Measurements from ENCODE around the gene RNU1-3. TPM values are rescaled to one million over a fixed set of nuclear protein-coding genes. Genes with fewer than 3 reads are reported as not detected.
"Not testable (repeated sequence)": the region's sequence is repeated elsewhere in the genome, so short reads cannot be mapped to it uniquely, and the experiment has no call there.

RNU1-3 gene
- total and polyA plus RNA-seq, 9 of the 15 experiments (the other 6 are each of a cell fraction or from before 2014, with no cell fraction given) = under 0.01 to 32,823 (median 2,538) TPM; not detected in 4

DNA sequence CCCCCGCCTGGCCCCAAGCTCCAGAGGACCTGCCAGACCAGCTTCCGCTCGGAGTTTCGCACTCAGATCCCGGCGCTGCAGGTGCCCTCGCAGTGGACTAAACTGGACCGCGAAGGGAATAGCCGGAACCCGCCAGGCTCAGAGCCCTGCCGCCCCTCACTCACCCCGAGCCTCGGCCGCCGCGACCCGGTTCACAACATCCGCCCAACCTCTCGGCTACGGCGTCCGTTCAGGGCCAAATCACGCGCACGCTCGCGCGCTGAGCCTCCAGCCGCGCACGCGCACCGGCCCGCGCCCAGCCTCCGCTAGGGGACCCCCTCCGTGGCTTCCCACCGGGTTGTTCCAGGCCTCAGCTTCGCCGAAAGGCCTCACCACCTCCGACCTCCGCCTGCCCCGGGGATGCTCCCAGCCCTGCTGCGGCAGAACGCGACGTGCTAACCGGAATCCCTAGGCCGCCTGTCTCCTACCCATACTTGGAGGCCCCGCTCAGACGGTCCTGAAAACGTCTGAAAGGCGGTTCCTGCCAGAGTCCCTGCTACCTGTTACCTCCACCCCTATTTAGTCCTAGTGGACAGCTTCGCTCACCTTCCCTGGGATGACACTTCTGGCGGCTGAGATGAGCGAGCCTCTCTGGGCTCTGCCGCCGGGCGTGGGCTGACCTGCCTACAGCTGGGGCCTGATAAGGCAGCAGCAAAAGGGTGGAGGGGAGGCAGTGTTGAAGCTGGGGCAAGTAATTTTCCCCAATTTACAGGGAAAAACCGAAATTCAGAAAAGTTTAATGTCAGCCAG lies 22.1 kb downstream of the RNU1-3 start (continued):
- TF ChIP-seq, protein P1, sequence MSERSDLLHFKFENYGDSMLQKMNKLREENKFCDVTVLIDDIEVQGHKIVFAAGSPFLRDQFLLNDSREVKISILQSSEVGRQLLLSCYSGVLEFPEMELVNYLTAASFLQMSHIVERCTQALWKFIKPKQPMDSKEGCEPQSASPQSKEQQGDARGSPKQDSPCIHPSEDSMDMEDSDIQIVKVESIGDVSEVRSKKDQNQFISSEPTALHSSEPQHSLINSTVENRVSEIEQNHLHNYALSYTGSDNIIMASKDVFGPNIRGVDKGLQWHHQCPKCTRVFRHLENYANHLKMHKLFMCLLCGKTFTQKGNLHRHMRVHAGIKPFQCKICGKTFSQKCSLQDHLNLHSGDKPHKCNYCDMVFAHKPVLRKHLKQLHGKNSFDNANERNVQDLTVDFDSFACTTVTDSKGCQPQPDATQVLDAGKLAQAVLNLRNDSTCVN (CRISPR knock-in tag; IDR thresholded peaks at IDR 0.05) = peak; percentile 93
- TF ChIP-seq, protein P2, sequence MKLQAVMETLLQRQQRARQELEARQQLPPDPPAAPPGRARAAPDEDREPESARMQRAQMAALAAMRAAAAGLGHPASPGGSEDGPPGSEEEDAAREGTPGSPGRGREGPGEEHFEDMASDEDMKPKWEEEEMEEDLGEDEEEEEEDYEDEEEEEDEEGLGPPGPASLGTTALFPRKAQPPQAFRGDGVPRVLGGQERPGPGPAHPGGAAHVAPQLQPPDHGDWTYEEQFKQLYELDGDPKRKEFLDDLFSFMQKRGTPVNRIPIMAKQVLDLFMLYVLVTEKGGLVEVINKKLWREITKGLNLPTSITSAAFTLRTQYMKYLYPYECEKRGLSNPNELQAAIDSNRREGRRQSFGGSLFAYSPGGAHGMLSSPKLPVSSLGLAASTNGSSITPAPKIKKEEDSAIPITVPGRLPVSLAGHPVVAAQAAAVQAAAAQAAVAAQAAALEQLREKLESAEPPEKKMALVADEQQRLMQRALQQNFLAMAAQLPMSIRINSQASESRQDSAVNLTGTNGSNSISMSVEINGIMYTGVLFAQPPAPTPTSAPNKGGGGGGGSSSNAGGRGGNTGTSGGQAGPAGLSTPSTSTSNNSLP (IDR thresholded peaks at IDR 0.05; ENCODE audit: borderline replicate concordance, low read depth, low read length) = peak; percentile 11; the same call in 1 of the 2 replicates
- peak; percentile 20 to 48; a peak in 3 of 4 replicates for TF ChIP-seq SIX5 (IDR thresholded peaks at IDR 0.05; ENCODE audit: borderline replicate concordance in 1 of 2, insufficient read depth in 1 of 2, low read depth in 1 of 2, low read length in 2 of 2)
- peak; percentile 77; the same call in 1 of the 2 replicates for TF ChIP-seq MTF1 (CRISPR knock-in tag; IDR thresholded peaks at IDR 0.05; ENCODE audit: borderline replicate concordance)
- TF ChIP-seq DMBX1 (CRISPR knock-in tag; IDR thresholded peaks at IDR 0.05; ENCODE audit: borderline replicate concordance) = peak; percentile 80
- peak in 1 of 2 experiments; percentile 95; a peak in 3 of 4 replicates for TF ChIP-seq SIN3A (IDR thresholded peaks at IDR 0.05; ENCODE audit: borderline replicate concordance in 2 of 2, control insufficient read depth in 1 of 2, low read depth in 2 of 2, low read length in 2 of 2)
- TF ChIP-seq DPF2 (IDR thresholded peaks at IDR 0.05) = peak; percentile 93
- TF ChIP-seq MEF2D (tag; conservative IDR thresholded peaks at IDR 0.05; ENCODE audit: low read depth) = 0 out of 2 replicates have a peak, but pooled peaks have one; percentile 17
- peak; percentile 40; the same call in 1 of the 2 replicates for TF ChIP-seq BCOR (IDR thresholded peaks at IDR 0.05)
- TF ChIP-seq EP300 (IDR thresholded peaks at IDR 0.05; ENCODE audit: low read length) = peak; percentile 76
- TF ChIP-seq, protein P3, sequence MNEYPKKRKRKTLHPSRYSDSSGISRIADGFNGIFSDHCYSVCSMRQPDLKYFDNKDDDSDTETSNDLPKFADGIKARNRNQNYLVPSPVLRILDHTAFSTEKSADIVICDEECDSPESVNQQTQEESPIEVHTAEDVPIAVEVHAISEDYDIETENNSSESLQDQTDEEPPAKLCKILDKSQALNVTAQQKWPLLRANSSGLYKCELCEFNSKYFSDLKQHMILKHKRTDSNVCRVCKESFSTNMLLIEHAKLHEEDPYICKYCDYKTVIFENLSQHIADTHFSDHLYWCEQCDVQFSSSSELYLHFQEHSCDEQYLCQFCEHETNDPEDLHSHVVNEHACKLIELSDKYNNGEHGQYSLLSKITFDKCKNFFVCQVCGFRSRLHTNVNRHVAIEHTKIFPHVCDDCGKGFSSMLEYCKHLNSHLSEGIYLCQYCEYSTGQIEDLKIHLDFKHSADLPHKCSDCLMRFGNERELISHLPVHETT (CRISPR knock-in tag; conservative IDR thresholded peaks at IDR 0.05 in 1 of 2, IDR thresholded peaks at IDR 0.05 in 1 of 2) = peak in 1 of 2 experiments; percentile 91; a peak in 2 of 4 replicates
- peak; percentile 88; the same call in 1 of the 2 replicates for TF ChIP-seq ZC3H11A (IDR thresholded peaks at IDR 0.05; ENCODE audit: low read depth, low read length)
- TF ChIP-seq ZFP30 (CRISPR knock-in tag; IDR thresholded peaks at IDR 0.05; ENCODE audit: borderline replicate concordance) = peak; percentile 66; the same call in 1 of the 2 replicates
- peak; percentile 73; the same call in 1 of the 2 replicates for TF ChIP-seq ZNF124 (CRISPR knock-in tag; IDR thresholded peaks at IDR 0.05)
- peak; percentile 83 for TF ChIP-seq ELF4 (CRISPR knock-in tag; IDR thresholded peaks at IDR 0.05)
- peak; percentile 67; the same call in 1 of the 2 replicates for TF ChIP-seq CEBPG (CRISPR knock-in tag; IDR thresholded peaks at IDR 0.05)
- TF ChIP-seq CEBPG (tag; conservative IDR thresholded peaks at IDR 0.05 in 1 of 2, IDR thresholded peaks at IDR 0.05 in 1 of 2) = not testable (repeated sequence)
- TF ChIP-seq DIDO1 (tag; IDR thresholded peaks at IDR 0.05; ENCODE audit: low read depth) = peak; percentile 75; the same call in 1 of the 2 replicates
- TF ChIP-seq POLR2A (conservative IDR thresholded peaks at IDR 0.05) = peak; percentile 84
- TF ChIP-seq SMAD2 (IDR thresholded peaks at IDR 0.05; ENCODE audit: low read depth, low read length) = 0 out of 2 replicates have a peak, but pooled peaks have one; percentile 42
- TF ChIP-seq, protein P4, sequence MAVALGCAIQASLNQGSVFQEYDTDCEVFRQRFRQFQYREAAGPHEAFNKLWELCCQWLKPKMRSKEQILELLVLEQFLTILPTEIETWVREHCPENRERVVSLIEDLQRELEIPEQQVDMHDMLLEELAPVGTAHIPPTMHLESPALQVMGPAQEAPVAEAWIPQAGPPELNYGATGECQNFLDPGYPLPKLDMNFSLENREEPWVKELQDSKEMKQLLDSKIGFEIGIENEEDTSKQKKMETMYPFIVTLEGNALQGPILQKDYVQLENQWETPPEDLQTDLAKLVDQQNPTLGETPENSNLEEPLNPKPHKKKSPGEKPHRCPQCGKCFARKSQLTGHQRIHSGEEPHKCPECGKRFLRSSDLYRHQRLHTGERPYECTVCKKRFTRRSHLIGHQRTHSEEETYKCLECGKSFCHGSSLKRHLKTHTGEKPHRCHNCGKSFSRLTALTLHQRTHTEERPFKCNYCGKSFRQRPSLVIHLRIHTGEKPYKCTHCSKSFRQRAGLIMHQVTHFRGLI (CRISPR knock-in tag; IDR thresholded peaks at IDR 0.05) = peak; percentile 78; the same call in 1 of the 2 replicates
